Calu3 (cell line): ENCODE data around the gene SUPT6H. TPM values are rescaled to one million over a fixed set of nuclear protein-coding genes. Genes with fewer than 3 reads are reported as not detected.

Experiments used
- BruUV-seq: library from RNA; stranded (reverse); fragments of 400-500 nt; replicated peaks from 2 replicates; lab custom pipeline; 2021; lab: Mats Ljungman, UMichigan
- CTCF ChIA-PET: fragments of 300-600 bp; sonication (Branson Sonifier 250); formaldehyde crosslinking; loops from one replicate; lab custom pipeline; 2022; ENCODE audit warnings: antibody characterized with exemption; lab: Charles Lee
- DNase-seq: peaks from one replicate; pipeline ENCODE4 v3.0.0; 2022
- H3K27ac Mint-ChIP-seq: one replicate; pipeline ENCODE4 v1.8.0; 2022; ENCODE audit warnings: mixed read lengths; ENCODE audit not compliant: unreplicated experiment
- H3K27me3 Mint-ChIP-seq: one replicate; pipeline ENCODE4 v1.8.0; 2022; ENCODE audit warnings: mixed read lengths; ENCODE audit not compliant: unreplicated experiment
- H3K36me3 Mint-ChIP-seq: one replicate; pipeline ENCODE4 v1.8.0; 2022; ENCODE audit warnings: mild to moderate bottlenecking, moderate library complexity, mixed read lengths; ENCODE audit not compliant: insufficient read depth, unreplicated experiment
- H3K4me1 Mint-ChIP-seq: one replicate; pipeline ENCODE4 v1.8.0; 2022; ENCODE audit warnings: mild to moderate bottlenecking, low read depth, mixed read lengths; ENCODE audit not compliant: unreplicated experiment
- H3K4me3 Mint-ChIP-seq: one replicate; pipeline ENCODE4 v1.8.0; 2022; ENCODE audit warnings: mild to moderate bottlenecking, low read depth, moderate library complexity, mixed read lengths; ENCODE audit not compliant: unreplicated experiment
- H3K9me3 Mint-ChIP-seq: one replicate; pipeline ENCODE4 v1.8.0; 2022; ENCODE audit warnings: low read depth, mixed read lengths; ENCODE audit not compliant: unreplicated experiment
- intact Hi-C: fragments of 100-400 bp; cut with micrococcal nuclease; formaldehyde crosslinking; loops from one replicate; pipeline ENCODE4 v1.10.0; 2022; ENCODE audit not compliant: unreplicated experiment
- total RNA-seq: library from RNA; stranded (reverse); gene quantifications from 2 replicates; pipeline ENCODE4 v1.2.3, GENCODE V29; 2022
- TF ChIP-seq, protein P1 (sequence below): fragments of 200-600 bp; IDR thresholded peaks from one replicate; pipeline ENCODE4 v1.8.0; 2022; ENCODE audit warnings: antibody characterized with exemption; ENCODE audit not compliant: unreplicated experiment

Gene SUPT6H
- total RNA-seq, 1 experiment from 2014 or later, result 107 TPM

DNA sequence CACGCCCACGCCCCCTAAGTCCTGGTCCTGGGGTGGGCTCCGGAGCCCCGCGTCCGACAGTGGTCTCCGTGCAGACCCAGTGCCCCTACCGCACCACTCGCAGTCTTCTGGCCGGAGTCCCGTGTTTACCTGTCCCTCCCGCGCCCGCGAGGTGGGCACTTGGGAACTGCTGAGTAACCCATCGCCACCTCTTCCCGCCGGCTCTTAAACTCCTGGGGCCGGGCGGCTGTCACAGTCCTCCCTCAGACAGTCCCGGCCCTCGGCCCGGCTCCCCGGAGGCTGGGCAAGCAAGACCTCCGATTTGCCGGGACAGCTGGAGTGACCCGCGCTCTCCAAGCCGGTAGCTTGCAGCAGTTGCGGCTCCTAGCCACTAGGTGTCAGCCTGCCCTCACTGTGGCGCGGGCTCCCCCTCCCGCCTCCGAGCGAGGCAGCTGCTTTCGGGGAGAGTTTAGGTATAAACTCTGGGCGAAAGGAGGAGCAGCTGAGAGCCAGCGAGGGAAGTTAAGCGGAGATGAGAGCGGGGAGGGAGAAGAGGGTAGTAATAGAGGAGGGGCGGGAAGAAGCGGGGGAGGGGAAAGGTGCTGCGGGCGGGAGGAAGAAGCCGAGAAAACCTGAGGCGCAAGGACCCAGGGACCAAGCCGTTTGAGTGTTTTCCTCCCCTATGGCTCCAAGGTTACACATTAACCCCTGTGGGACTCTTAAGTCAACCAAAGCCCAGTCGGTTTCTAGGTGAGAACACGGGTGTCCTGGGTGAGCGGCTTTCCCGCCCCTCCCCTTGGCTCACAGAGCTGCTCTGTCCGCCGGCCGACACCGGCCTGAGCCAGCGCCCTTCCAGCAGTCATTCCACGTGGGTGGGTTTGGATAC is 64.9 kb downstream of the SUPT6H start:
- Mint-ChIP-seq H3K9me3 (no peaks in the 10 kb centered on the region), H3K36me3 (peaks cover 73% of the 10 kb centered on the region), H3K4me1 (peaks cover 37% of the 10 kb centered on the region), H3K27me3 (no peaks in the 10 kb centered on the region), H3K27ac (peak overlapping the region; percentile 99), H3K4me3 (peak overlapping the region; percentile 89)
- TF ChIP-seq, protein P1, sequence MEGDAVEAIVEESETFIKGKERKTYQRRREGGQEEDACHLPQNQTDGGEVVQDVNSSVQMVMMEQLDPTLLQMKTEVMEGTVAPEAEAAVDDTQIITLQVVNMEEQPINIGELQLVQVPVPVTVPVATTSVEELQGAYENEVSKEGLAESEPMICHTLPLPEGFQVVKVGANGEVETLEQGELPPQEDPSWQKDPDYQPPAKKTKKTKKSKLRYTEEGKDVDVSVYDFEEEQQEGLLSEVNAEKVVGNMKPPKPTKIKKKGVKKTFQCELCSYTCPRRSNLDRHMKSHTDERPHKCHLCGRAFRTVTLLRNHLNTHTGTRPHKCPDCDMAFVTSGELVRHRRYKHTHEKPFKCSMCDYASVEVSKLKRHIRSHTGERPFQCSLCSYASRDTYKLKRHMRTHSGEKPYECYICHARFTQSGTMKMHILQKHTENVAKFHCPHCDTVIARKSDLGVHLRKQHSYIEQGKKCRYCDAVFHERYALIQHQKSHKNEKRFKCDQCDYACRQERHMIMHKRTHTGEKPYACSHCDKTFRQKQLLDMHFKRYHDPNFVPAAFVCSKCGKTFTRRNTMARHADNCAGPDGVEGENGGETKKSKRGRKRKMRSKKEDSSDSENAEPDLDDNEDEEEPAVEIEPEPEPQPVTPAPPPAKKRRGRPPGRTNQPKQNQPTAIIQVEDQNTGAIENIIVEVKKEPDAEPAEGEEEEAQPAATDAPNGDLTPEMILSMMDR, result peak; percentile 94
- no TSS peak for BruUV-seq
- CTCF ChIA-PET, result interaction anchor here (0.6 to 4.8 kb wide), 26 partner anchors 7 to 391 kb away, joined by 3 to 228 read pairs (median 5); partner anchors contain the start of genes BLTP2, FAM222B, FLOT2 and PHF12
- DNase-seq, result peak; percentile 95
- intact Hi-C loops, result loop anchor here (1.0 to 10.0 kb wide), 4 partner anchors 23 to 388 kb away; no protein-coding TSS in a partner anchor

- intact Hi-C loops, result loop anchor here (10.0 kb wide), 3 partner anchors 76 to 386 kb away; no protein-coding TSS in a partner anchor
- H3K27me3 Mint-ChIP-seq, result no peaks in the 10 kb centered on the region
- peak within 1 kb of the TSS; percentile 99 for H3K27ac Mint-ChIP-seq
- TF ChIP-seq, protein P1, result no peak
- no TSS peak for BruUV-seq
- peak within 1 kb of the TSS; percentile 89 for H3K4me3 Mint-ChIP-seq
- DNase-seq, result peak; percentile 98
- CTCF ChIA-PET, result interaction anchor here (0.5 to 4.8 kb wide), 8 partner anchors 9 to 225 kb away, joined by 3 to 228 read pairs (median 10); partner anchors contain the start of genes RPL23A and TRAF4
- H3K4me1 Mint-ChIP-seq, result peaks cover 44% of the 10 kb centered on the region
- H3K36me3 Mint-ChIP-seq, result peaks cover 56% of the 10 kb centered on the region
- no peaks in the 10 kb centered on the region for H3K9me3 Mint-ChIP-seq
Measured at GRCh38 chr17:28728364-28729200, 66.6 kb downstream of the SUPT6H start, which contains the start of gene NEK8. NEK8 (plus strand) TSS chr17:28728788; CDS start chr17:28728814, 26 bp downstream.

DNA sequence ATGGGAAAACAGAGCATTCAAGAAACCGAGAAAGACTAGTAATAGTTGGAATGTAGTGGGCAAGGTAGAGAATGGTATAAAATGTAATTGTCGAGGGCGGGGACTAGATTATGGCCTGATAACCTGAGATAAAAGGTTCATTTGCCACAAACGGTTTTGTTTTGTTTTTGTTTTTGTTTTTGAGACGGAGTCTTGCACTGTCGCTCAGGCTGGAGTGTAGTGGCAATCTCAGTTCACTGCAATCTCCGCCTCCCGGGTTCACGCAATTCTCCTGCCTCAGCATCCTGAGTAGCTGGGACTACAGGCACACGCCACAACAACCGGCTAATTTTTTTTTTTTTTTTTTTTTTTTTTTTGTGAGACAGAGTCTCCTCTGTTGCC is 67.9 kb downstream of the SUPT6H start:
- intact Hi-C loops, result loop anchor here (10.0 kb wide), 3 partner anchors 75 to 385 kb away; no protein-coding TSS in a partner anchor
- TF ChIP-seq, protein P1, result no peak
- Mint-ChIP-seq H3K27me3 (no peaks in the 10 kb centered on the region), H3K4me3 (peak overlapping the region; percentile 1), H3K27ac (peak overlapping the region; percentile 28), H3K9me3 (no peaks in the 10 kb centered on the region), H3K4me1 (peaks cover 35% of the 10 kb centered on the region), H3K36me3 (peaks cover 43% of the 10 kb centered on the region)
- DNase-seq, result no peak
- CTCF ChIA-PET, result interaction anchor here (1.4 kb wide), 1 partner anchor 34 kb away, joined by 4 read pairs; no protein-coding TSS in a partner anchor
- no TSS peak for BruUV-seq

- Mint-ChIP-seq H3K9me3 (no peaks in the 10 kb centered on the region), H3K27ac (peak overlapping the region; percentile 44), H3K36me3 (peaks cover 9% of the 10 kb centered on the region), H3K4me3 (no peak overlapping the region), H3K27me3 (no peaks in the 10 kb centered on the region), H3K4me1 (peaks cover 29% of the 10 kb centered on the region)
- DNase-seq, result no peak
- TF ChIP-seq, protein P1, result no peak
- intact Hi-C loops, result no loop called here
- CTCF ChIA-PET, result interaction anchor here (1.0 to 1.7 kb wide), 3 partner anchors 13 to 30 kb away, joined by 3 to 8 read pairs (median 3); no protein-coding TSS in a partner anchor
- no TSS peak for BruUV-seq
Measured at GRCh38 chr17:28733346-28733745, 71.3 kb downstream of the SUPT6H start.
